C4-2B (cell line): ENCODE results near the gene SLC24A3.

Source experiments
- CTCF ChIP-seq: fragments of 450-650 bp; conservative IDR thresholded peaks from 2 replicates; pipeline ENCODE4 v1.5.1; 2017; ENCODE audit warnings: mild to moderate bottlenecking
- ZFX ChIP-seq: fragments of 450-650 bp; IDR thresholded peaks from 2 replicates; pipeline ENCODE4 v1.6.1; 2017

- TF ChIP-seq CTCF (no peak), ZFX (no peak)
Measured at GRCh38 chr20:19756761-19757486, 544.5 kb downstream of the SLC24A3 start.
